ENCODE data around the gene FBXO31.

- TF ChIP-seq CTCF (IDR thresholded peaks at IDR 0.05) (no peak), POLR2A (IDR thresholded peaks at IDR 0.05) (no peak)
Measured at GRCh38 chr16:87340198-87340597, 43.4 kb downstream of the FBXO31 start.
